VCaP (cell line): ENCODE data around the gene WFDC6.

Source experiments
- H3K27ac ChIP-seq: fragments of 450-650 bp; 2 replicates; pipeline ENCODE4 v1.5.1; 2017
- CTCF ChIP-seq: fragments of 450-650 bp; conservative IDR thresholded peaks from 2 replicates; pipeline ENCODE4 v1.5.1; 2017; ENCODE audit warnings: mild to moderate bottlenecking, moderate library complexity

The WFDC6 gene

GRCh38 chr20:45485388-45485787 lies 53.9 kb downstream of the WFDC6 start:
- H3K27ac ChIP-seq, result no peak overlapping the region
- TF ChIP-seq CTCF, result no peak

GRCh38 chr20:45484676-45485075 lies 54.6 kb downstream of the WFDC6 start:
- H3K27ac ChIP-seq, result no peak overlapping the region
- TF ChIP-seq CTCF, result no peak
